ENCODE measurements around the gene LAMA2. TPM values are rescaled to one million over a fixed set of nuclear protein-coding genes. Genes with fewer than 3 reads are reported as not detected.
A peak's percentile ranks its signal among the peaks of the same experiment; 100 is the strongest.

Gene LAMA2
- total and polyA plus RNA-seq, 2 experiments from 2014 or later = 0.91 to 6.4 TPM

GRCh38 chr6:129500958-129501739 lies 618.2 kb downstream of the LAMA2 start:
- Histone ChIP-seq H2AFZ (peak overlapping the region; percentile 43; the same call in 1 of the 2 replicates), H3K4me2 (no peak overlapping the region), H3K9me2 (ENCODE audit: insufficient read depth) (no peaks in the 10 kb centered on the region), H3K27me3 (ENCODE audit: insufficient read depth) (no peaks in the 10 kb centered on the region), H3K4me3 (no peak overlapping the region), H3K36me3 (ENCODE audit: insufficient read depth) (no peaks in the 10 kb centered on the region), H3K27ac (ENCODE audit: low read depth) (peak overlapping the region; percentile 40; the same call in 1 of the 2 replicates), H3F3A (replicated peaks; ENCODE audit: low read depth) (no peaks in the 10 kb centered on the region), H3K79me2 (replicated peaks; ENCODE audit: insufficient read depth) (no peaks in the 10 kb centered on the region), H3K4me1 (ENCODE audit: insufficient read depth) (peaks cover 25% of the 10 kb centered on the region), H4K20me1 (replicated peaks; ENCODE audit: insufficient read depth) (no peaks in the 10 kb centered on the region)
- no peaks in the 10 kb centered on the region for H3K9me3 Mint-ChIP-seq
- ATAC-seq = peak; percentile 69
- no peak for TF ChIP-seq ZNF462 (CRISPR knock-in tag; IDR thresholded peaks at IDR 0.05)
- peak; percentile 40 to 58 for TF ChIP-seq CTCF (conservative IDR thresholded peaks at IDR 0.05; ENCODE audit: low read depth in 2 of 2)
- TF ChIP-seq REST (IDR thresholded peaks at IDR 0.05; ENCODE audit: unreplicated experiment) = no peak
- TF ChIP-seq NANOG (IDR thresholded peaks at IDR 0.05; ENCODE audit: borderline replicate concordance) = no peak
- TF ChIP-seq ETS1 (IDR thresholded peaks at IDR 0.05) = no peak
- peak; percentile 59 for DNase-seq (ENCODE audit: low spot score)
- peaks cover 31% of the 10 kb centered on the region for H3K4me1 Mint-ChIP-seq
- no peak overlapping the region for H3K4me3 Mint-ChIP-seq
- no peaks in the 10 kb centered on the region for H3K36me3 Mint-ChIP-seq (ENCODE audit: low read depth)
- H3K27me3 Mint-ChIP-seq (ENCODE audit: insufficient read depth, low read depth, poor library complexity) = peaks cover 1% of the 10 kb centered on the region
- peak overlapping the region; percentile 79 for H3K27ac Mint-ChIP-seq
